Kidney (tissue), 22 donors: ENCODE results near the gene CIAO2B. TPM values are rescaled to one million over a fixed set of nuclear protein-coding genes. Genes with fewer than 3 reads are reported as not detected.

Experiments used
- DNase-seq, 5 donors: peaks; one replicate each; pipeline ENCODE4 v3.0.0-alpha.2; 2013 to 2020
- FAIRE-seq: peaks from 2 replicates; lab custom pipeline; 2012; peaks lifted over from hg19 to GRCh38; lab: Jason Lieb, UNC
- H3K27ac ChIP-seq, 2 donors: one replicate each; pipeline ENCODE4 v1.7.0; 2013; ENCODE audit warnings: low read depth in 2 of 2, low read length in 2 of 2, inconsistent platforms in 1 of 2
- H3K27me3 ChIP-seq: one replicate; pipeline ENCODE4 v1.7.1; 2013; ENCODE audit warnings: low read length, inconsistent platforms; ENCODE audit not compliant: control insufficient read depth, insufficient read depth
- H3K36me3 ChIP-seq, 3 donors: one replicate each; pipeline versions ENCODE4 v1.7.0 to v1.7.1; 2013; ENCODE audit warnings: low read length in 3 of 3, control low read depth in 1 of 3, inconsistent platforms in 1 of 3; ENCODE audit not compliant: insufficient read depth in 3 of 3, control insufficient read depth in 2 of 3
- H3K4me1 ChIP-seq, 3 donors: one replicate each; pipeline versions ENCODE4 v1.7.0 to v1.7.1; 2013; ENCODE audit warnings: low read length in 3 of 3, inconsistent platforms in 1 of 3, low read depth in 1 of 3; ENCODE audit not compliant: control insufficient read depth in 2 of 3, insufficient read depth in 2 of 3
- H3K4me3 ChIP-seq, 3 donors: one replicate each; pipeline versions ENCODE4 v1.7.0 to v1.8.1; 2013; ENCODE audit warnings: low read length in 3 of 3, control low read depth in 1 of 3, inconsistent platforms in 1 of 3
- H3K9ac ChIP-seq, 3 donors: one replicate each; pipeline versions ENCODE4 v1.7.0 to v1.7.1; 2013; ENCODE audit warnings: low read length in 3 of 3, control low read depth in 1 of 3, inconsistent platforms in 1 of 3
- H3K9me3 ChIP-seq, 3 donors: one replicate each; pipeline versions ENCODE4 v1.7.0 to v1.7.1; 2013; ENCODE audit warnings: low read length in 3 of 3, control low read depth in 1 of 3, inconsistent platforms in 1 of 3; ENCODE audit not compliant: control insufficient read depth in 2 of 3, insufficient read depth in 1 of 3
- CTCF ChIP-seq: IDR thresholded peaks from 3 replicates; pipeline ENCODE4 v1.5.1; 2012; ENCODE audit warnings: mild to moderate bottlenecking, moderate library complexity, borderline replicate concordance; ENCODE audit not compliant: insufficient read depth; ENCODE audit errors: extremely low read depth
- intact Hi-C: fragments of 100-400 bp; cut with DNase I; formaldehyde crosslinking; loops from one replicate; pipeline ENCODE4 v1.11.1; 2022
- long read RNA-seq, 10 donors: library from polyadenylated mRNA in 1 of 10; unstranded in 1 of 10; transcript quantifications; one replicate each; pipeline ENCODE4 v2.0.0 and lab custom pipeline, GENCODE V29; 2021 to 2026
- polyA plus RNA-seq: library from polyadenylated mRNA; stranded (reverse); fragments of 350-450 nt; fragmentation: Illumina TruSeq; extraction: RNeasy Lipid Tissue Mini Kit (QIAGEN cat#74804); gene quantifications from one replicate; pipeline ENCODE4 v1.2.3, GENCODE V29; 2014; ENCODE audit warnings: low read depth, low replicate concordance; ENCODE audit not compliant: insufficient read depth
- total RNA-seq: library from RNA; stranded (reverse); fragmentation: NEBNext Ultra II Directional; extraction: Animal tissue kit (Norgen Biotek cat#: 25700); gene quantifications from one replicate; pipeline ENCODE4 v1.2.1, GENCODE V29; 2021
- donor health status: control.
- donor health status: control.
- donor health status: control.
- donor health status: control.
- donor health status: control.
- donor health status: DM: yes; HTN: yes; CAD: no.
- donor health status: Normal renal cell carcinoma (clear cell type).

The CIAO2B gene
- total RNA-seq (71.2 TPM), polyA plus RNA-seq (284 TPM)
- long read RNA-seq, donor 1, transcript CIAO2B-201 (5 exons, 676 nt), result major isoform, 61 of 69 reads
- long read RNA-seq, donor 1, partial matches to known transcripts, result 5 of 69 reads
- long read RNA-seq, donor 1, other reads (novel, unspliced or antisense), result 0 of 69 reads
- long read RNA-seq, donor 2, transcript CIAO2B-201 (5 exons, 676 nt), result major isoform, 75 of 79 reads
- long read RNA-seq, donor 2, partial matches to known transcripts, result 0 of 79 reads
- long read RNA-seq, donor 2, other reads (novel, unspliced or antisense), result 0 of 79 reads
- long read RNA-seq, donor 3, transcript CIAO2B-201 (5 exons, 676 nt), result major isoform, 109 of 117 reads
- long read RNA-seq, donor 3, transcript CIAO2B-203 (4 exons, 718 nt), result minor isoform, 8 of 117 reads
- long read RNA-seq, donor 3, partial matches to known transcripts, result 0 of 117 reads
- long read RNA-seq, donor 3, other reads (novel, unspliced or antisense), result 0 of 117 reads
- long read RNA-seq, donor 4, transcript CIAO2B-201 (5 exons, 676 nt), result major isoform, 40 of 44 reads
- long read RNA-seq, donor 4, partial matches to known transcripts, result 0 of 44 reads
- long read RNA-seq, donor 4, other reads (novel, unspliced or antisense), result 0 of 44 reads
- long read RNA-seq, donor 5, partial matches to known transcripts, result 0 of 4 reads
- long read RNA-seq, donor 5, other reads (novel, unspliced or antisense), result 0 of 4 reads
- long read RNA-seq, donor 6, transcript CIAO2B-203 (4 exons, 718 nt), result minor isoform, 5 of 111 reads
- long read RNA-seq, donor 6, transcript CIAO2B-201 (5 exons, 676 nt), result major isoform, 98 of 111 reads
- long read RNA-seq, donor 6, partial matches to known transcripts, result 8 of 111 reads
- long read RNA-seq, donor 6, other reads (novel, unspliced or antisense), result 0 of 111 reads
- long read RNA-seq, donor 7, transcript CIAO2B-201 (5 exons, 676 nt), result major isoform, 40 of 51 reads
- long read RNA-seq, donor 7, transcript CIAO2B-203 (4 exons, 718 nt), result minor isoform, 5 of 51 reads
- long read RNA-seq, donor 7, partial matches to known transcripts, result 4 of 51 reads
- long read RNA-seq, donor 7, other reads (novel, unspliced or antisense), result 2 of 51 reads
- long read RNA-seq, donor 8, transcript CIAO2B-201 (5 exons, 676 nt), result major isoform, 64 of 76 reads
- long read RNA-seq, donor 8, transcript CIAO2B-203 (4 exons, 718 nt), result minor isoform, 6 of 76 reads
- long read RNA-seq, donor 8, partial matches to known transcripts, result 6 of 76 reads
- long read RNA-seq, donor 8, other reads (novel, unspliced or antisense), result 0 of 76 reads
- long read RNA-seq, donor 9, transcript CIAO2B-201 (5 exons, 676 nt), result major isoform, 31 of 34 reads
- long read RNA-seq, donor 9, partial matches to known transcripts, result 0 of 34 reads
- long read RNA-seq, donor 9, other reads (novel, unspliced or antisense), result 0 of 34 reads
- long read RNA-seq, donor 10, transcript CIAO2B-201 (5 exons, 676 nt), result major isoform, 69 of 104 reads
- long read RNA-seq, donor 10, partial matches to known transcripts, result 25 of 104 reads
- long read RNA-seq, donor 10, other reads (novel, unspliced or antisense), result 7 of 104 reads

GRCh38 chr16:66934138-66934838 is at the start of gene CIAO2B:
Gene CIAO2B, minus strand, starts transcription at chr16:66934402. Its CDS starts 38 bp downstream, at chr16:66934364.
- FAIRE-seq (no peak), DNase-seq (peak; percentile 90 to 96 (median 94))
- peak within 1 kb of the TSS; percentile 92 to 97 for H3K27ac ChIP-seq
- TF ChIP-seq CTCF, result no peak
- peak within 1 kb of the TSS; percentile 86 to 96 (median 90) for H3K9ac ChIP-seq
- peak within 1 kb of the TSS; percentile 92 to 97 (median 96) for H3K4me3 ChIP-seq
- no peaks in the 10 kb centered on the region for H3K27me3 ChIP-seq
- intact Hi-C loops, result no loop called here
- no peaks in the 10 kb centered on the region for H3K9me3 ChIP-seq
- peaks cover 0 to 18% (median 13%) of the 10 kb centered on the region in 3 donors for H3K36me3 ChIP-seq
- peaks cover 0 to 29% (median 23%) of the 10 kb centered on the region in 3 donors for H3K4me1 ChIP-seq

GRCh38 chr16:66983033-66983432 is 48.8 kb upstream of the CIAO2B start:
- H3K36me3 ChIP-seq, result no peaks in the 10 kb centered on the region
- H3K9me3 ChIP-seq, result no peaks in the 10 kb centered on the region
- FAIRE-seq (peak; percentile 27), DNase-seq (no peak)
- no peaks in the 10 kb centered on the region for H3K27me3 ChIP-seq
- no peak overlapping the region for H3K9ac ChIP-seq
- no peaks in the 10 kb centered on the region for H3K4me1 ChIP-seq
- no peak for TF ChIP-seq CTCF
- H3K4me3 ChIP-seq, result no peak overlapping the region
- intact Hi-C loops, result no loop called here
- no peak overlapping the region for H3K27ac ChIP-seq
